Nephron (organoid): ENCODE measurements around the gene HELQ.

Source experiments
- H3K27ac Mint-ChIP-seq, 3 experiments: 2 replicates each; pipeline ENCODE4 v1.8.0; 2020; ENCODE audit warnings: mixed read lengths in 3 of 3, mild to moderate bottlenecking in 2 of 3, moderate library complexity in 1 of 3
- H3K27me3 Mint-ChIP-seq: 2 replicates; pipeline ENCODE4 v1.8.0; 2021; ENCODE audit warnings: low read depth, mild to moderate bottlenecking, moderate library complexity, mixed read lengths
- H3K36me3 Mint-ChIP-seq: 2 replicates; pipeline ENCODE4 v1.8.0; 2020; ENCODE audit warnings: low read depth, mixed read lengths
- H3K4me1 Mint-ChIP-seq: 2 replicates; pipeline ENCODE4 v1.8.0; 2020; ENCODE audit warnings: mixed read lengths
- H3K4me3 Mint-ChIP-seq, 3 experiments: 2 replicates each; pipeline ENCODE4 v1.8.0; 2020; ENCODE audit warnings: mild to moderate bottlenecking in 3 of 3, mixed read lengths in 3 of 3, moderate library complexity in 2 of 3
- H3K9me3 Mint-ChIP-seq: 2 replicates; pipeline ENCODE4 v1.8.0; 2020; ENCODE audit warnings: mixed read lengths
- TF ChIP-seq, protein P1 (sequence below), 3 experiments: fragments of 200-600 bp; sonication (generic); IDR thresholded peaks; one replicate each; pipeline ENCODE4 v1.5.0; 2021; ENCODE audit warnings: antibody characterized with exemption in 3 of 3; ENCODE audit not compliant: unreplicated experiment in 3 of 3

Gene HELQ

DNA sequence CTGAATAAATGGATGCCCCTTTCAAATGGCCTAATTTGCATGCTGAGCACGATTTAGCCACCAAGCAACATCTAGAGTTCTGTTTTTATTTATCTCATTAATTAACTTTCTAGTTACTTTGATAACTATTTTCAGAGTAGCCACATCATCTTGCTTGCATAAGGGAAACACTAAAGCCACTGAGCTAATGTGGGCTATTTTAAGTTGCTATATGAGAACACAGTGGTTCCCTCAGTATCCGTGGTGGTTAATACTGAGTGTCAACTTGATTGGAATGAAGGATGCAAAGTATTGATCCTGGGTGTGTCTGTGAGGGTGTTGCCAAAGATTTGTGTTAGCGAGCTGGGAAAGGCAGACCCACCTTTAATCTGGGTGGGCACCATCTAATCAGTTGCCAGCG is 95.6 kb downstream of the HELQ start:
- no peak overlapping the region for H3K4me3 Mint-ChIP-seq
- no peaks in the 10 kb centered on the region for H3K36me3 Mint-ChIP-seq
- TF ChIP-seq, protein P1, sequence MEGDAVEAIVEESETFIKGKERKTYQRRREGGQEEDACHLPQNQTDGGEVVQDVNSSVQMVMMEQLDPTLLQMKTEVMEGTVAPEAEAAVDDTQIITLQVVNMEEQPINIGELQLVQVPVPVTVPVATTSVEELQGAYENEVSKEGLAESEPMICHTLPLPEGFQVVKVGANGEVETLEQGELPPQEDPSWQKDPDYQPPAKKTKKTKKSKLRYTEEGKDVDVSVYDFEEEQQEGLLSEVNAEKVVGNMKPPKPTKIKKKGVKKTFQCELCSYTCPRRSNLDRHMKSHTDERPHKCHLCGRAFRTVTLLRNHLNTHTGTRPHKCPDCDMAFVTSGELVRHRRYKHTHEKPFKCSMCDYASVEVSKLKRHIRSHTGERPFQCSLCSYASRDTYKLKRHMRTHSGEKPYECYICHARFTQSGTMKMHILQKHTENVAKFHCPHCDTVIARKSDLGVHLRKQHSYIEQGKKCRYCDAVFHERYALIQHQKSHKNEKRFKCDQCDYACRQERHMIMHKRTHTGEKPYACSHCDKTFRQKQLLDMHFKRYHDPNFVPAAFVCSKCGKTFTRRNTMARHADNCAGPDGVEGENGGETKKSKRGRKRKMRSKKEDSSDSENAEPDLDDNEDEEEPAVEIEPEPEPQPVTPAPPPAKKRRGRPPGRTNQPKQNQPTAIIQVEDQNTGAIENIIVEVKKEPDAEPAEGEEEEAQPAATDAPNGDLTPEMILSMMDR (IDR thresholded peaks at IDR 0.05; ENCODE audit: unreplicated experiment in 3 of 3), result no peak
- H3K9me3 Mint-ChIP-seq, result peaks cover 3% of the 10 kb centered on the region
- H3K4me1 Mint-ChIP-seq, result no peaks in the 10 kb centered on the region
- H3K27me3 Mint-ChIP-seq, result no peaks in the 10 kb centered on the region
- no peak overlapping the region for H3K27ac Mint-ChIP-seq

DNA sequence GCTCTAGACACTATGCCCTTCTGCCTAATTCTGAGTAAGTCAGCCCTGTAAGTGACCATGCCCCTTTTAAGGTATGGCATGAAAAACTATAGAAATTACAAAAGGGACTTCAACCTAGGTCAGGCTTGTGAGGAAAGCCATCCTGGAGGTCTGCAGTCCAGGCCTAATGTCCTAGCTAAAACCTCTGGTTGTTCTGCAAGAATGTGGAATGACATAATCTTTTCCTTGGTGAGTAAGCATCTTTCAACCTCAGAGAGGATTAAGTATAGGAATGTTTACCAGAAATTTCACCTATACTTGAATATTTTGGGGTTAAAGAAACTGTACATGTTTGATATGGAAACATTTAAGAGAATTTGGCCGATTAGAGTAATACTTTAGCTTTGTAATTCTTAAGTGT is 97.2 kb downstream of the HELQ start:
- Mint-ChIP-seq H3K27ac (no peak overlapping the region), H3K36me3 (no peaks in the 10 kb centered on the region), H3K4me1 (no peaks in the 10 kb centered on the region), H3K27me3 (no peaks in the 10 kb centered on the region), H3K9me3 (peaks cover 9% of the 10 kb centered on the region), H3K4me3 (no peak overlapping the region)
- TF ChIP-seq, protein P1 (IDR thresholded peaks at IDR 0.05; ENCODE audit: unreplicated experiment in 3 of 3), result no peak
